ENCODE results near the gene LAMA3. TPM values are rescaled to one million over a fixed set of nuclear protein-coding genes. Genes with fewer than 3 reads are reported as not detected.

LAMA3 gene
- total RNA-seq, 2 donors from 2014 or later, result 30.1 to 34.2 TPM

GRCh38 chr18:23994361-23994902 is 305.2 kb downstream of the LAMA3 start:
- Histone ChIP-seq H3K9me3 (no peaks in the 10 kb centered on the region), H3K27ac (no peak overlapping the region), H3K36me3 (no peaks in the 10 kb centered on the region), H3K4me3 (peak overlapping the region; percentile 25), H3K4me1 (ENCODE audit: control insufficient read depth in 1 of 2, low read depth in 2 of 2) (peaks cover 2 to 15% of the 10 kb centered on the region in 2 donors), H3K27me3 (replicated peaks; ENCODE audit: insufficient read depth) (no peaks in the 10 kb centered on the region)
- no peak for TF ChIP-seq CTCF (IDR thresholded peaks at IDR 0.05)
- peak; percentile 35 for ATAC-seq (ENCODE audit: insufficient number of reproducible peaks, low FRiP score, low read depth)
- DNase-seq (ENCODE audit: low spot score), result no peak

DNA sequence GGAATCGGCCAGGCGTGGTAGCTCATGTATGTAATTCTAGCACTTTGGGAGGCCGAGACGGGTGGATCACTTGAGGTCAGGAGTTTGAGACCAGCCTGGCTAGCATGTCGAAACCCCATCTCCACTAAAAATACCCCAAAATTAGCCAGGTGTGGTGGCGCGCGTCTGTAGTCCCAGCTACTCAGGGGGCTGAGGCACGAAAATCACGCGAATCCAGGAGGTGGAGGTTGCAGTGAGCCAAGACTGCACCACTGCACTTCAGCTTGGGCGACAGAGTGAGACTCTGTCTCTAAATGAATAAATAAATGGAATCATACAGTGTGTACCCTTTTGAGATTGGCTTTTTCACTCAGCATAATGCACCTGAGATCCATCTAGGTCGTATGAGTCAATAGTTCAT is 305.9 kb downstream of the LAMA3 start:
- DNase-seq (ENCODE audit: low spot score), result no peak
- Histone ChIP-seq H3K4me3 (no peak overlapping the region), H3K27ac (no peak overlapping the region), H3K36me3 (no peaks in the 10 kb centered on the region), H3K9me3 (no peaks in the 10 kb centered on the region), H3K4me1 (ENCODE audit: control insufficient read depth in 1 of 2, low read depth in 2 of 2) (peaks cover 2 to 15% of the 10 kb centered on the region in 2 donors), H3K27me3 (replicated peaks; ENCODE audit: insufficient read depth) (no peaks in the 10 kb centered on the region)
- TF ChIP-seq CTCF (IDR thresholded peaks at IDR 0.05), result no peak
- ATAC-seq (ENCODE audit: insufficient number of reproducible peaks, low FRiP score, low read depth), result no peak

DNA sequence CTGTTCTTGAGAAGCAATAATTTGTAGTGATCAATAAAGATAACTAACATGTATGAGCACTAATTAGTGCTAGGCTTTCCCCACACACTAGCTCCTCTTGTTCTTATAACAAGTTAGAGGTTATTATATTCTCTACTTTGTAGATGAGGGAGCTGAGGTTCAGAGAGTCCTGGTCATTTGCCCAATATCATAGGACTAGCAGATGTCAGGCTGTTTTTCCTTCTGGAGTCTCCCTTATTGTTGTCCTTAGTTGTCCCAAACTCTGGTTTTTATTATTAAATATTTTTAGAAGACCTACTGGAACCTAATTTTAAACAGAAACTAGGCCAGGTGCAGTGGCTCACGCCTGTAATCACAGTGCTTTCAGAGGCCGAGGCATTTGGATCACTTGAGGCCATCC is 308.8 kb downstream of the LAMA3 start:
- Histone ChIP-seq H3K4me1 (ENCODE audit: control insufficient read depth in 1 of 2, low read depth in 2 of 2) (peaks cover 2 to 8% of the 10 kb centered on the region in 2 donors), H3K27ac (no peak overlapping the region), H3K36me3 (no peaks in the 10 kb centered on the region), H3K9me3 (no peaks in the 10 kb centered on the region), H3K4me3 (no peak overlapping the region), H3K27me3 (replicated peaks; ENCODE audit: insufficient read depth) (no peaks in the 10 kb centered on the region)
- DNase-seq (ENCODE audit: low spot score) (no peak), ATAC-seq (ENCODE audit: insufficient number of reproducible peaks, low FRiP score, low read depth) (no peak)
- TF ChIP-seq CTCF (IDR thresholded peaks at IDR 0.05), result no peak

DNA sequence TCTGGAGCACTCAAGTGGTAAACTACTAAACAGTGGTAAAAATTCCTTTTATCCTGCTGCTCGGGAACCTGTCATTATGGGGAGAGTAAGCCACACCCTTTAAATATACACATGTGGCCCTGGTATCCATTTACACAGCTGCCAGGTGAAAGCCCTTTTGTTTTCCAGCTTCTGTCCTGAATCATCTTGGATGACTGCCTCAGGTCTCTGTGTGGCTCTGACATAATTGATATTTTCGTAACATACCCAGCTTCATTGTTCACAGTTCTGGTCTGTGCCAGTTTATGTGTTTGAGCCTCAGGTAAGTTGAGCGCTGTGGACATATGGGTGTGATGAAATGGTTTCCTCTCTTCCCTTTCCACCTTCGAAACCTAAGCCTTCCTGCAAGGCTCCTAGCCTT is 309.6 kb downstream of the LAMA3 start:
- DNase-seq (ENCODE audit: low spot score) (no peak), ATAC-seq (ENCODE audit: insufficient number of reproducible peaks, low FRiP score, low read depth) (no peak)
- Histone ChIP-seq H3K27me3 (replicated peaks; ENCODE audit: insufficient read depth) (no peaks in the 10 kb centered on the region), H3K4me1 (ENCODE audit: control insufficient read depth in 1 of 2, low read depth in 2 of 2) (peaks cover 2 to 7% of the 10 kb centered on the region in 2 donors), H3K36me3 (no peaks in the 10 kb centered on the region), H3K4me3 (no peak overlapping the region), H3K27ac (no peak overlapping the region), H3K9me3 (no peaks in the 10 kb centered on the region)
- no peak for TF ChIP-seq CTCF (IDR thresholded peaks at IDR 0.05)

GRCh38 chr18:24000613-24001490 is 311.6 kb downstream of the LAMA3 start:
- H3K4me3 ChIP-seq, result no peak overlapping the region
- no peaks in the 10 kb centered on the region for H3K4me1 ChIP-seq (ENCODE audit: control insufficient read depth in 1 of 2, low read depth in 2 of 2)
- no peaks in the 10 kb centered on the region for H3K27me3 ChIP-seq (replicated peaks; ENCODE audit: insufficient read depth)
- DNase-seq (ENCODE audit: low spot score), result no peak
- no peaks in the 10 kb centered on the region for H3K9me3 ChIP-seq
- peak; percentile 16 for ATAC-seq (ENCODE audit: insufficient number of reproducible peaks, low FRiP score, low read depth)
- TF ChIP-seq CTCF (IDR thresholded peaks at IDR 0.05), result no peak
- no peaks in the 10 kb centered on the region for H3K36me3 ChIP-seq
- H3K27ac ChIP-seq, result no peak overlapping the region
